Osteoblast (primary cell): ENCODE data around the gene TMEM244. TPM values are rescaled to one million over a fixed set of nuclear protein-coding genes. Genes with fewer than 3 reads are reported as not detected.

ENCODE experiments used
- DNase-seq: peaks from one replicate; pipeline ENCODE4 v3.0.0; 2011; ENCODE audit warnings: low spot score, mixed read lengths; ENCODE audit not compliant: insufficient read length; ENCODE audit errors: missing footprints
- H2AFZ ChIP-seq: 2 replicates; pipeline ENCODE4 v1.6.0; 2011; ENCODE audit warnings: mild to moderate bottlenecking, low read length
- H3K27ac ChIP-seq: 2 replicates; pipeline ENCODE4 v1.5.1; 2011; ENCODE audit warnings: mild to moderate bottlenecking, low read depth, low read length, moderate library complexity
- H3K27me3 ChIP-seq: 2 replicates; pipeline ENCODE4 v1.6.0; 2012; ENCODE audit warnings: mild to moderate bottlenecking, control low read depth, inconsistent platforms, low read length, moderate library complexity; ENCODE audit not compliant: insufficient read depth
- H3K36me3 ChIP-seq: 2 replicates; pipeline ENCODE4 v1.5.1; 2011; ENCODE audit warnings: mild to moderate bottlenecking, low read length, control low read depth, moderate library complexity; ENCODE audit not compliant: insufficient read depth
- H3K4me1 ChIP-seq: 2 replicates; pipeline ENCODE4 v1.5.1; 2011; ENCODE audit warnings: mild to moderate bottlenecking, low read length, control low read depth, moderate library complexity; ENCODE audit not compliant: insufficient read depth
- H3K4me2 ChIP-seq: 2 replicates; pipeline ENCODE4 v1.6.0; 2011; ENCODE audit warnings: mild to moderate bottlenecking, low read length; ENCODE audit not compliant: insufficient read depth
- H3K4me3 ChIP-seq: fragments of 200-600 bp; sonication (generic); 3 replicates; pipeline ENCODE4 v1.5.1; 2012; ENCODE audit warnings: mild to moderate bottlenecking, low read length, inconsistent platforms; ENCODE audit not compliant: insufficient read depth
- H3K79me2 ChIP-seq: 2 replicates; pipeline ENCODE4 v1.6.0; 2012; ENCODE audit warnings: mild to moderate bottlenecking, low read length, control low read depth, inconsistent platforms; ENCODE audit not compliant: insufficient read depth
- H3K9me3 ChIP-seq: 2 replicates; pipeline ENCODE4 v1.5.1; 2011; ENCODE audit warnings: low read depth, low read length, control low read depth
- H4K20me1 ChIP-seq: 2 replicates; pipeline ENCODE4 v1.6.0; 2012; ENCODE audit warnings: mild to moderate bottlenecking, low read length, control low read depth; ENCODE audit not compliant: insufficient read depth
- total RNA-seq: library from RNA; depleted of rRNA; stranded (reverse); fragments of >200 nt; gene quantifications from 2 replicates; pipeline ENCODE4 v1.2.3, GENCODE V29; 2012
- TF ChIP-seq, protein P1 (sequence below): IDR thresholded peaks from 2 replicates; pipeline ENCODE4 v1.5.1; 2011; ENCODE audit warnings: mild to moderate bottlenecking, low read depth, low read length, moderate library complexity; ENCODE audit errors: extremely low read depth

The TMEM244 gene
- total RNA-seq, 1 donor: not detected

DNA sequence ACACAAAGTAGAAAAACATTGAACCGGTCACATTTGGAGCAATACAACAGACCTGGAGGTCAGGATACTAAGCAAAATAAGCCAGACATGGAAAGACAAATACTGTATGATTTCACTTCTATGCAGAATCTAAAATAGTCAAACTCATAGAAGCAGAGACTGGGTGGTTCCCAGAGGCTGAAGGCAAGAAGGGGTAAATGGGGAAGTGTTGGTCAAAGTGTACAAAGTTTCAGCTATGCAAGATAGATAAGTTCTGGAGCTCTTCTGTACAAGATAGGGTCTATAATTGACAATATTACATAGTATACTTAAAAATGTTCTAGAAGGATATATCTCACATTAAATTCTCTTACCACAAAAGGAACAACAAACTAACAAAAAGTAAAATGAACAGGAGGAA is 70.3 kb downstream of the TMEM244 start:
- no peak for DNase-seq
- TF ChIP-seq, protein P1, sequence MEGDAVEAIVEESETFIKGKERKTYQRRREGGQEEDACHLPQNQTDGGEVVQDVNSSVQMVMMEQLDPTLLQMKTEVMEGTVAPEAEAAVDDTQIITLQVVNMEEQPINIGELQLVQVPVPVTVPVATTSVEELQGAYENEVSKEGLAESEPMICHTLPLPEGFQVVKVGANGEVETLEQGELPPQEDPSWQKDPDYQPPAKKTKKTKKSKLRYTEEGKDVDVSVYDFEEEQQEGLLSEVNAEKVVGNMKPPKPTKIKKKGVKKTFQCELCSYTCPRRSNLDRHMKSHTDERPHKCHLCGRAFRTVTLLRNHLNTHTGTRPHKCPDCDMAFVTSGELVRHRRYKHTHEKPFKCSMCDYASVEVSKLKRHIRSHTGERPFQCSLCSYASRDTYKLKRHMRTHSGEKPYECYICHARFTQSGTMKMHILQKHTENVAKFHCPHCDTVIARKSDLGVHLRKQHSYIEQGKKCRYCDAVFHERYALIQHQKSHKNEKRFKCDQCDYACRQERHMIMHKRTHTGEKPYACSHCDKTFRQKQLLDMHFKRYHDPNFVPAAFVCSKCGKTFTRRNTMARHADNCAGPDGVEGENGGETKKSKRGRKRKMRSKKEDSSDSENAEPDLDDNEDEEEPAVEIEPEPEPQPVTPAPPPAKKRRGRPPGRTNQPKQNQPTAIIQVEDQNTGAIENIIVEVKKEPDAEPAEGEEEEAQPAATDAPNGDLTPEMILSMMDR: no peak
- no peaks in the 10 kb centered on the region for H3K9me3 ChIP-seq
- H3K4me3 ChIP-seq: no peak overlapping the region
- H4K20me1 ChIP-seq: no peaks in the 10 kb centered on the region
- no peak overlapping the region for H3K4me2 ChIP-seq
- H2AFZ ChIP-seq: no peak overlapping the region
- peaks cover 5% of the 10 kb centered on the region for H3K27me3 ChIP-seq
- H3K79me2 ChIP-seq: no peaks in the 10 kb centered on the region
- no peaks in the 10 kb centered on the region for H3K4me1 ChIP-seq
- no peaks in the 10 kb centered on the region for H3K36me3 ChIP-seq
- no peak overlapping the region for H3K27ac ChIP-seq

DNA sequence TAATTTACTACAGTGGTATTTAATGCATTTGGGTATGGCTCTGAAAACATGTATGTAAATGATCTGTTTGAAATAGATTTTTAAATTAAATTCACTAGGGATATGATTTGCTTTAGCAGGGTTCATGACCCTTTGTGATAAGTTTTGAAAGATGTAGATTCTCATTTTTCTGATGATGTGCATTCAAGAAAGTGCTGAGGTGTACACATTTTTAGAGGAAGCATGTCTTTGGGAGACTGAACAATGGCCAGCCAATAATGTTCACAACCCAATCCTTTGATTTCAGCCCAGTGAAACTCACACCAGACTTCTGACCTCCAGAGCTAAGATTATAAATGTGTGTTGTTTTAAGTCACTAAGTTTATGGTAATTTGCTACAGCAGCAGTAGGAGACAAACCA is 71.1 kb downstream of the TMEM244 start:
- Histone ChIP-seq H3K27ac (no peak overlapping the region), H2AFZ (no peak overlapping the region)
- no peak for DNase-seq

DNA sequence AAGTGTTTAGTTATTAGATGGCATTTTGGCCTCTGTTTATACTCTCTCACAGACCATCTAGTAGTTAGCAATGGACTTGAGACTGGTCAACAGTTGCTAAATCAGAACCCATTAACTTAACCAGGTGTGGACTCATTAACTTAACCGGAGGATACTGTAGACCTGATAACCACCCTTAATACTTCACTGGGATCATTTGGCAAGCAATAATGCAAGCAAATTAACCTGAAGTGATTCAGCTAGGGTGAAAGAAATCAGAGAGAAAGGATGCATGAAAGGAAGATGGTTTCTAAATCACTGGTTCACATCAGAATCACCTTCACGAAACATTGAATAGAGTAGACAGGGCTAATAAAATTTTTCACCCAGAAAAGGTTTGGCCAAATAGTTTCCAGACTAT is 73.3 kb downstream of the TMEM244 start:
- Histone ChIP-seq H3K79me2 (no peaks in the 10 kb centered on the region), H3K4me1 (no peaks in the 10 kb centered on the region), H3K27me3 (peaks cover under 1% of the 10 kb centered on the region), H3K4me2 (no peak overlapping the region), H4K20me1 (no peaks in the 10 kb centered on the region), H3K9me3 (no peaks in the 10 kb centered on the region), H3K36me3 (no peaks in the 10 kb centered on the region), H3K27ac (no peak overlapping the region), H3K4me3 (no peak overlapping the region), H2AFZ (no peak overlapping the region)
- TF ChIP-seq, protein P1: no peak
- DNase-seq: no peak

More for the DNA sequence above, 71.1 kb downstream of the TMEM244 start:
- Histone ChIP-seq H3K27me3 (peaks cover 5% of the 10 kb centered on the region), H3K79me2 (no peaks in the 10 kb centered on the region), H3K4me1 (no peaks in the 10 kb centered on the region), H3K9me3 (no peaks in the 10 kb centered on the region), H3K4me3 (no peak overlapping the region), H4K20me1 (no peaks in the 10 kb centered on the region), H3K4me2 (no peak overlapping the region), H3K36me3 (no peaks in the 10 kb centered on the region)
- TF ChIP-seq, protein P1: no peak

DNA sequence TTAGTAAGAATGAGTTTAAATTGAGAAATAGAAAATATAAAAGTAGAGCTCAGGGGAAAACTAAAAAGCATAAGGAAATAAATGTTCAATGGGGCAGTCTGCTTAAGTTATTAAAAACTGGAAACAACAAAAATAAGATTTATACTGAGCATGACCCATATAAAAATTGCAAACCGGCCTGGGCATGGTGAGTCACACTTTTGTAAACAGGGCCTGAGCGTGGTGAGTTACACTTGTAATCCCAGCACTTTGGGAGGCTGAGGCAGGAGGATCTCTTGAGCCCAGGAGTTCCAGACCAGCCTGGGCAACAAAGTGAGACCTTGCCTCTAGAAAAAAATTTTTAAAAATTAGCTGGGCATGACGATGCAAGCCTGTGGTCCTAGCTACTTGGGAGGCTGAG is 74.6 kb downstream of the TMEM244 start:
- TF ChIP-seq, protein P1: no peak
- no peaks in the 10 kb centered on the region for H3K36me3 ChIP-seq

More for the DNA sequence above, 74.6 kb downstream of the TMEM244 start:
- no peak overlapping the region for H2AFZ ChIP-seq
- no peaks in the 10 kb centered on the region for H3K4me1 ChIP-seq
- DNase-seq: no peak
- no peak overlapping the region for H3K4me2 ChIP-seq
- H3K27me3 ChIP-seq: no peaks in the 10 kb centered on the region
- no peak overlapping the region for H3K27ac ChIP-seq
- no peaks in the 10 kb centered on the region for H4K20me1 ChIP-seq
- H3K4me3 ChIP-seq: no peak overlapping the region
- H3K9me3 ChIP-seq: no peaks in the 10 kb centered on the region
- no peaks in the 10 kb centered on the region for H3K79me2 ChIP-seq
